ENCODE measurements around the gene NKX1-1. TPM values are rescaled to one million over a fixed set of nuclear protein-coding genes. Genes with fewer than 3 reads are reported as not detected.

NKX1-1 gene
- total RNA-seq, 1 donor from 2014 or later, result not detected

GRCh38 chr4:1360423-1361283 lies 45.6 kb downstream of the NKX1-1 start:
- DNase-seq (ENCODE audit: low read depth), result no peak

GRCh38 chr4:1359976-1360375 lies 46.3 kb downstream of the NKX1-1 start:
- no peak for DNase-seq (ENCODE audit: low read depth)

GRCh38 chr4:1359144-1359501 lies 47.1 kb downstream of the NKX1-1 start:
- no peak for DNase-seq (ENCODE audit: low read depth)

DNA sequence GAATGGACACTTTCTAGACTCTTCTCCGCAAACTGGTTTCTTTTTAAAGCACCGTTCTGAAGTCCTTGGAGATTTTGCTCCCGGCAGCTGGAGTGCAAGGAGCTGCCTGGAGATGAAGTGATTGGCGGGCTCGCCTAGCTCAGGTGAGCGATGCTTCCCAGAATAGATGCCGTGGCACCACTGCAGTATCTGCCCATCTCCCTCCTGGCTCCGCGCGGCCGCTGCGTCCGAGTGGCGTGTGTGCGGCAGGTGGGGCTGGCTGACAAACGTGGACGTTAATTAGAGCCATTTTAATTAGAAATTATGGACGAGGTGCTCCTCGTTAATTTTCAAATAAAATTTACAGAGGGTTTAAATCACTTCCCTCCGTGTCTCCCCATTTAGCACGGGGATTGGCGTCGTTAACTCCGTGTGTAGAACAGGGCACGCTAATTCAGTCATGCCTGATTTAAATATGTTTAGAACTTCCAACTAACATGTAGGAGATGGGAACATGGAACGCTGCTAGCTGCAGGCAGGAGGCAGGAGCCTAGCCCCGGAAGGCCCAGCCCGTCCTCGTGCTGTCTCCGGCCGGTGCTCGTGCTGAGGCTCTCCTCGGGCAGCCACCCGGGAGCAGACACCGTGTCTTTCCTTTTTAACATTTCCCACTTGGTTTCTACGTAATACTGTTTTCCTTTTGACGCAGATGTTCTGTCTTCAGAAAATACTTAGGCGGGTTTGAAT lies 47.7 kb downstream of the NKX1-1 start:
- DNase-seq (ENCODE audit: low read depth), result no peak

GRCh38 chr4:1357356-1358248 lies 48.6 kb downstream of the NKX1-1 start:
- DNase-seq (ENCODE audit: low read depth), result no peak

DNA sequence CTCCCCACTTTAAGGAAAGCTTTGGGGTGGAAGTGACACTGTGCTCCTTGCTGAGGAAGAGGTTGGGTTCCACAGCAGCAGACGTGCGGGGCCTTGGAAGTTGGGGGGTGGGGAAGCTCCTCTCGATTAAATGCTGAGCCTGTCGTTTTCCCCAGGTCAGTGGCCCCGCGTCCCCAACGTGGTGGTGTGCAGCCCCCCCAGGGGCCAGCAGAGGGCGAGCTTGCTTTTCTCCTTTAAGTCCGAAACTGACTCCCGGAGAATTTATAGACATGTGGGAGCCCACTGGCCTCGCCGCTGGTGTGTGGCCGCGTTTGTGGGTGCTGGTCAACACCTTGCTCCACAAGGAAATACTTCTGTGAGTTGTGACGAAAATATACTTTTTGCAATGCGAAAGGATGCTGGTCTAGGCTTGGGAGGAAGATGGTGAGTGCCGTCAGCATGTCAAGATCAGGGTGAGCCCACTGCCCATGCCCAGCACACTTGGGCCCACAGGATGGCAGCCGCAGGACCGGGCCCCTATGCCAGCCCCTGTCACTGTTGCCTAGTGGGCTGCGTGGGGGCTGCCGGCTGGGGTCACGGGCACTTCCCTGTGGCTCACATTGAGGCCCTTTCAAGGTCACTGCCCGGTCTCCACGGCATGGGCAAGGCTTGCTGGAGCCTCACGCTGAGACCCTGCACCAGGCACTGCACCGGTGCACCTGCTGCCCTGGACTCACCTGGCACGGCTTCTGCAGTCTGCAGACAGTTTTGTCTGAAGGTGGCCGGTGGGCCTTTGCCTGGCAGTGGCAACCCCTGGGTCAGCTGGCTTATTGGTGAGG lies 49.9 kb downstream of the NKX1-1 start:
- DNase-seq (ENCODE audit: low read depth), result peak; percentile 16

DNA sequence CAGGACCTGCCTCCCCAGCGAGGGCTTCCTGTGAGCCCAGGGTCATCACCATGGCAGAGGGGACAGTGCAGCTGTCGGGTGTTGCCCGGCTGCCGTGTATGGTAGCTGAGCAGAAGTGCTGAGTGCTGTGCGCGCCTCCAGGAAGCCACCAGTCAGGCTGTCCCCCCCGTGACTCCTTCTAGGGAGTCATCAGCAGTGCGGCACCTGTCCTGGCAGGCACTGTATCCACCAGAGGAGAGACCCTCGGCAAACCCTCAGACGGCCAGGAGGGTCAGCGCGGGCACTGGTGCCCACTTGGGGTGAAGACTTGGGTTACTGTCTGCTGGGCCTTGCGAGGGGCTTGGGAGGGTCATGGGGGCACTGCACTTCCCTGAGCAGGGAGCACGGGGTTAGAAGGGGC lies 50.9 kb downstream of the NKX1-1 start:
- DNase-seq (ENCODE audit: low read depth), result no peak

DNA sequence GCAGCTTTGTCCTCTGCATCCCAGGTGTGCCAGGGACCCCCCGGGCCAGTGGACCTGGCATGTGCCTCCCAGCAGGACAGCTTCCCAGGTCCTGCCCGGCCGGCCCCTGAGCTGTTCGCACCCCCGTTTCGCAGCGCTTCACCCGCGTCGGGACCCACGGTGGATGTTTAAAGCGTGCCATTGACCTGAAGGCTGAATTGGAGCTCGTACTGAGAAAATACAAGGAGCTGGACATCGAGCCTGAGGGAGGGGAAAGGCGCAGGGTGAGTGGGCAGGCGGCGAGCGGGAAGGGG lies 51.3 kb downstream of the NKX1-1 start:
- no peak for DNase-seq (ENCODE audit: low read depth)

DNA sequence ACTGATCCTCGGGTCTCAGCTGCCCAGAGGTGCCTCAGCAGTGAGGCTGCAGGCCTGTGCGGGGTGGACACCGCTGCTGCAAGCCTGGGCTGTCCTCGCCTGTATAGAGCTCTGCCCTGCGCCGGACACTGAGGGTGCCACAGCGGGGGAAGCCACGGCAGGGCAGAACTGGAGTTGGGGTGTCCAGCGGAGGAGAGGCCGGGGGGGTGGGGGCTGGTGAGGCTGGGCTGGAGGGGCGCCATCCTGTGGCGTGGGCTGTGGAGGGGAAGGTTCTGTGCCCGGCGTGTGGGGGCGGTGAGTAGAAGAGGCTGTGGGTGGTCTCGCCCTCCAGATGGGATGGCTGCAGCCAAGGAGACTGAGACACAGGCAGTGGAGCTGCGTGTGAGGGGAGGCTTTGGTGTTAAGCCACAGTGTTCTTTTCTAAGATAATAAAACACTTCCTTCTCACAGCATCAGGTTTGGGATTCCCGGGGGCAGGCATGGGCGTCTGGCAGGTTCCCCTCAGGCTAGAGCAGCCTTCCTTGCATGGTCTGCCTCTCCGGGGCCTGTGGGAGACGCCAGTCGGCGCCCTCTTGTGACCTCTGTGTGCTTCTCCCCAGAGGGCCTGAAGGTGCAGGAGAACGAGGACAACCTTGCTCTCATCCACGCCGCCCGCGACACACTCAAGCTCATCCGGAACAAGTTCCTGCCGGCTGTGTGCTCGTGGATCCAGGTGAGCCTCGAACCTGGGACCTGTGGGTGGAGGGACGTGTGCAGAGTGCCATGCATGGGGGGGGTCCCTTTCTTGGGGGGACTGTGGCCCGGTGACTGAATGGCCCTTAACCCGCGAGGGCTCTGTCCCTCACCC lies 51.9 kb downstream of the NKX1-1 start:
- DNase-seq (ENCODE audit: low read depth), result no peak

DNA sequence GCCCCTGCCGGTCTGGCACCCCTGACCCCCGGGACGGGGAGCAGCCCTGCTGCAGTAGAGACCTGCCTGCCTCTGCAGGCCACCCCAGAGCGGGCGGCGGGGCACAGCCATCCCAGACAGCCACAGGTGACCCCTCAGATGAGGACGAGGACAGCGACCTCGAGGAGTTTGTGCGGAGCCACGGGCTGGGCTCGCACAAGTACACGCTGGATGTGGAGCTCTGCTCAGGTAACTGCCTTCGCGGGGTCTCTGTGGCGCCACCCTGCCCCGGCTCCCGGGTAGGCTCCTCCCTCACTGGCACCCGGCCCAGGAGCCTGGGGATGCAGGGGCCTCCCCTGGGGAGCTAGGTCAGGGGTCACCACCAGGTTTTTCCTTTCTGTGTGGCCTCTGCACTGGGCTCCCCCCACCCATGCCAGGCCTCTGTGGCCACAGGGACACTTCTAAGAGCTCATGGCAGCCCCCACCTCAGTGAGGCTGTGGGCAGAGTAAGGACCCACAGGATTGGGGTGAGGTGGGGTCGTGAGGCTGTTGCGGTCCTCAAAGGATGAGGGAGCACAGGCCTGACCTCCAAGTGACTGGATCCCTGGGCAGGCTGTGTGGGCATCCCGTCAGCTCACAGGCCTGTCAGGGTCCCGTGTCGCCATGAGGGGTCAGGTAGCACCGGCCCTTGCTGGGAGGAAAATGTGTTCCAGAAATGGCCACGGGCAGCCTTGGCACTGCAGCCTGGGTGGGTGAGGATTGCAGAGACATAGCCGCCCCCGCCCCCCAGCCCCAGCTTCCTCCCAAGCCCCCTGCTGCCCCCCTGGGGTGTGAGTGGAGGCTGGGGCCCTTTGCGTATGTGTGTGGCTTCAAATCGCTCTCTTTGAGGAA lies 52.8 kb downstream of the NKX1-1 start:
- DNase-seq (ENCODE audit: low read depth), result no peak

Other genes starting within 250 kb of the NKX1-1 start
- 6.6 and 141 TPM in 2 replicates for gene SPON2, start 233.9 kb downstream of the NKX1-1 start, total RNA-seq
- gene CTBP1, start 157.3 kb downstream of the NKX1-1 start, total RNA-seq, result 277 and 362 TPM in 2 replicates
- 90.5 and 139 TPM in 2 replicates for gene MAEA, start 116.6 kb downstream of the NKX1-1 start, total RNA-seq
- gene UVSSA, start 59.2 kb downstream of the NKX1-1 start, total RNA-seq, result 4.7 and 10.9 TPM in 2 replicates

Measured in renal cortical epithelial cell (primary cell).